Keratinocyte (primary cell): ENCODE measurements around the gene PRRC2C. TPM values are rescaled to one million over a fixed set of nuclear protein-coding genes. Genes with fewer than 3 reads are reported as not detected.
A peak's percentile ranks its signal among the peaks of the same experiment; 100 is the strongest.
"Not testable (repeated sequence)": the region's sequence is repeated elsewhere in the genome, so short reads cannot be mapped to it uniquely, and the experiment has no call there.

Experiments
- DNase-seq: peaks from one replicate; pipeline ENCODE4 v3.0.0-alpha.2; 2011; ENCODE audit warnings: low read depth, missing footprints, low spot score
- FAIRE-seq: peaks from 2 replicates; lab custom pipeline; 2011; peaks lifted over from hg19 to GRCh38; lab: Jason Lieb, UNC
- H2AFZ ChIP-seq: 2 replicates; pipeline ENCODE4 v1.6.0; 2012; ENCODE audit warnings: low read length, control low read depth, inconsistent platforms; ENCODE audit not compliant: control insufficient read depth
- H3K27ac ChIP-seq: 2 replicates; pipeline ENCODE4 v1.5.1; 2011; ENCODE audit warnings: low read length; ENCODE audit not compliant: control insufficient read depth, insufficient read depth
- H3K27me3 ChIP-seq: 3 replicates; pipeline ENCODE4 v1.6.0; 2011; ENCODE audit warnings: low read length; ENCODE audit not compliant: control insufficient read depth, insufficient read depth; ENCODE audit errors: extremely low read depth
- H3K36me3 ChIP-seq, 2 experiments: 2 replicates in 1 of 2; 3 replicates in 1 of 2; pipeline ENCODE4 v1.5.1; 2011; ENCODE audit warnings: low read length in 2 of 2, mild to moderate bottlenecking in 1 of 2; ENCODE audit not compliant: control insufficient read depth in 2 of 2, insufficient read depth in 2 of 2; ENCODE audit errors: extremely low read depth in 1 of 2
- H3K4me1 ChIP-seq: 3 replicates; pipeline ENCODE4 v1.5.1; 2011; ENCODE audit warnings: low read length; ENCODE audit not compliant: control insufficient read depth, insufficient read depth; ENCODE audit errors: extremely low read depth
- H3K4me2 ChIP-seq: 3 replicates; pipeline ENCODE4 v1.6.0; 2011; ENCODE audit warnings: low read depth, low read length; ENCODE audit not compliant: control insufficient read depth, insufficient read depth; ENCODE audit errors: extremely low read depth
- H3K4me3 ChIP-seq, 3 experiments: fragments of 200-600 bp in 1 of 3; sonication (generic) in 1 of 3; 2 replicates in 2 of 3; 3 replicates in 1 of 3; pipeline ENCODE4 v1.5.1; 2011 to 2016; ENCODE audit warnings: low read length in 3 of 3, mild to moderate bottlenecking in 3 of 3, control low read depth in 2 of 3, inconsistent platforms in 1 of 3, low read depth in 1 of 3, mixed read lengths in 1 of 3, mixed run types in 1 of 3, moderate library complexity in 1 of 3; ENCODE audit not compliant: control insufficient read depth in 2 of 3, insufficient read depth in 2 of 3; ENCODE audit errors: extremely low read depth in 1 of 3
- H3K79me2 ChIP-seq: 2 replicates; pipeline ENCODE4 v1.6.0; 2012; ENCODE audit warnings: low read length; ENCODE audit not compliant: control insufficient read depth, insufficient read depth
- H3K9ac ChIP-seq: 3 replicates; pipeline ENCODE4 v1.6.0; 2011; ENCODE audit warnings: low read length; ENCODE audit not compliant: control insufficient read depth, insufficient read depth; ENCODE audit errors: extremely low read depth
- H3K9me1 ChIP-seq: 3 replicates; pipeline ENCODE4 v1.6.0; 2011; ENCODE audit warnings: low read length; ENCODE audit not compliant: control insufficient read depth, insufficient read depth; ENCODE audit errors: extremely low read depth
- H3K9me3 ChIP-seq: 2 replicates; pipeline ENCODE4 v1.5.1; 2012; ENCODE audit warnings: low read depth, low read length; ENCODE audit not compliant: control insufficient read depth
- H4K20me1 ChIP-seq: 3 replicates; pipeline ENCODE4 v1.6.0; 2011; ENCODE audit warnings: low read length; ENCODE audit not compliant: control insufficient read depth, insufficient read depth; ENCODE audit errors: extremely low read depth
- EZH2 ChIP-seq: IDR thresholded peaks from one replicate; pipeline ENCODE4 v1.6.1; 2012; ENCODE audit warnings: inconsistent platforms, mild to moderate bottlenecking, low read length, moderate library complexity
- dilution Hi-C: fragments of 300-500 bp; cut with MboI; formaldehyde crosslinking; loops from one replicate; pipeline ENCODE4 v1.7.0; 2020; ENCODE audit warnings: low sequenced_read_pairs; ENCODE audit not compliant: extremely low pct_ligation_motif_present
- polyA plus RNA-seq, 5 experiments: library from polyadenylated mRNA; depleted of rRNA in 3 of 5; stranded (reverse) in 3 of 5; stranded (forward) in 1 of 5; unstranded in 1 of 5; fragments of >200 nt; gene quantifications; 1 replicate in 1 of 5; 2 replicates in 3 of 5; 3 replicates in 1 of 5; pipeline versions ENCODE4 v1.2.1 to v1.2.3, GENCODE V29; 2011 to 2012; ENCODE audit warnings: missing spikeins in 2 of 5, low read depth in 1 of 5, low replicate concordance in 1 of 5
- TF ChIP-seq, protein P1 (sequence below), 3 experiments: IDR thresholded peaks in 1 of 3; conservative IDR thresholded peaks in 1 of 3; optimal IDR thresholded peaks in 1 of 3; 2 replicates in 2 of 3; 3 replicates in 1 of 3; pipeline versions ENCODE3 to v1.5.1; 2011; ENCODE audit warnings: low read length in 3 of 3, mild to moderate bottlenecking in 3 of 3, moderate library complexity in 2 of 3, control low read depth in 1 of 3, inconsistent platforms in 1 of 3; ENCODE audit not compliant: insufficient read depth in 2 of 3; ENCODE audit errors: extremely low read depth in 1 of 3

Gene PRRC2C
- polyA plus RNA-seq, 1 donor (not counting 4 experiments of a cell fraction or from before 2014, with no cell fraction given), result 88.6 TPM

GRCh38 chr1:171545523-171545922, 60.2 kb downstream of the PRRC2C start:
- no peak for FAIRE-seq
- H3K4me1 ChIP-seq, result peaks cover 9% of the 10 kb centered on the region
- H3K27ac ChIP-seq, result no peak overlapping the region
- H3K9me1 ChIP-seq, result no peaks in the 10 kb centered on the region
- no peaks in the 10 kb centered on the region for H4K20me1 ChIP-seq
- no peak overlapping the region for H2AFZ ChIP-seq
- peaks cover 30% of the 10 kb centered on the region for H3K79me2 ChIP-seq
- H3K27me3 ChIP-seq, result no peaks in the 10 kb centered on the region
- no peak for DNase-seq
- TF ChIP-seq, protein P1, sequence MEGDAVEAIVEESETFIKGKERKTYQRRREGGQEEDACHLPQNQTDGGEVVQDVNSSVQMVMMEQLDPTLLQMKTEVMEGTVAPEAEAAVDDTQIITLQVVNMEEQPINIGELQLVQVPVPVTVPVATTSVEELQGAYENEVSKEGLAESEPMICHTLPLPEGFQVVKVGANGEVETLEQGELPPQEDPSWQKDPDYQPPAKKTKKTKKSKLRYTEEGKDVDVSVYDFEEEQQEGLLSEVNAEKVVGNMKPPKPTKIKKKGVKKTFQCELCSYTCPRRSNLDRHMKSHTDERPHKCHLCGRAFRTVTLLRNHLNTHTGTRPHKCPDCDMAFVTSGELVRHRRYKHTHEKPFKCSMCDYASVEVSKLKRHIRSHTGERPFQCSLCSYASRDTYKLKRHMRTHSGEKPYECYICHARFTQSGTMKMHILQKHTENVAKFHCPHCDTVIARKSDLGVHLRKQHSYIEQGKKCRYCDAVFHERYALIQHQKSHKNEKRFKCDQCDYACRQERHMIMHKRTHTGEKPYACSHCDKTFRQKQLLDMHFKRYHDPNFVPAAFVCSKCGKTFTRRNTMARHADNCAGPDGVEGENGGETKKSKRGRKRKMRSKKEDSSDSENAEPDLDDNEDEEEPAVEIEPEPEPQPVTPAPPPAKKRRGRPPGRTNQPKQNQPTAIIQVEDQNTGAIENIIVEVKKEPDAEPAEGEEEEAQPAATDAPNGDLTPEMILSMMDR (optimal IDR thresholded peaks at IDR 0.05 in 1 of 3, IDR thresholded peaks at IDR 0.05 in 1 of 3, conservative IDR thresholded peaks at IDR 0.05 in 1 of 3; ENCODE audit: extremely low read depth in 1 of 3, insufficient read depth in 2 of 3, low read length in 3 of 3), result no peak
- TF ChIP-seq EZH2, result no peak
- H3K4me2 ChIP-seq, result no peak overlapping the region
- no peak overlapping the region for H3K9ac ChIP-seq
- H3K36me3 ChIP-seq, result peaks cover 23 to 28% of the 10 kb centered on the region in 2 experiments
- no peak overlapping the region for H3K4me3 ChIP-seq
- no peaks in the 10 kb centered on the region for H3K9me3 ChIP-seq
- dilution Hi-C loops, result no loop called here

- H3K4me1 ChIP-seq, result peaks cover 9% of the 10 kb centered on the region
- H3K9ac ChIP-seq, result no peak overlapping the region
- no peak overlapping the region for H3K27ac ChIP-seq
- H3K4me3 ChIP-seq, result no peak overlapping the region
- H3K36me3 ChIP-seq, result peaks cover 4 to 11% of the 10 kb centered on the region in 2 experiments
- no peaks in the 10 kb centered on the region for H3K9me3 ChIP-seq
- DNase-seq, result peak; percentile 5
- H4K20me1 ChIP-seq, result no peaks in the 10 kb centered on the region
- H3K79me2 ChIP-seq, result peaks cover 36% of the 10 kb centered on the region
- dilution Hi-C loops, result no loop called here
- no peak overlapping the region for H2AFZ ChIP-seq
- H3K4me2 ChIP-seq, result peak overlapping the region; percentile 32
- FAIRE-seq, result no peak
- no peak for TF ChIP-seq EZH2
- TF ChIP-seq, protein P1 (optimal IDR thresholded peaks at IDR 0.05 in 1 of 3, IDR thresholded peaks at IDR 0.05 in 1 of 3, conservative IDR thresholded peaks at IDR 0.05 in 1 of 3; ENCODE audit: extremely low read depth in 1 of 3, insufficient read depth in 2 of 3, low read length in 3 of 3), result no peak
- no peaks in the 10 kb centered on the region for H3K27me3 ChIP-seq
- no peaks in the 10 kb centered on the region for H3K9me1 ChIP-seq
Measured at GRCh38 chr1:171550050-171550449, 64.7 kb downstream of the PRRC2C start.

- H3K27me3 ChIP-seq, result not testable (repeated sequence)
- peaks cover 36% of the 10 kb centered on the region for H3K79me2 ChIP-seq
Measured at GRCh38 chr1:171550598-171551100, 65.3 kb downstream of the PRRC2C start.

GRCh38 chr1:171553960-171554359, 68.6 kb downstream of the PRRC2C start:
- FAIRE-seq, dilution Hi-C loops: not testable (repeated sequence)

More at GRCh38 chr1:171550598-171551100, 65.3 kb downstream of the PRRC2C start:
- H3K9ac ChIP-seq, H3K27ac ChIP-seq, H2AFZ ChIP-seq, dilution Hi-C loops, H3K4me1 ChIP-seq, H3K4me3 ChIP-seq, H3K9me1 ChIP-seq, H3K36me3 ChIP-seq, H4K20me1 ChIP-seq, H3K9me3 ChIP-seq, FAIRE-seq, H3K4me2 ChIP-seq, DNase-seq: not testable (repeated sequence)

More at GRCh38 chr1:171553960-171554359, 68.6 kb downstream of the PRRC2C start:
- H3K27me3 ChIP-seq, DNase-seq, H3K9me1 ChIP-seq, H3K4me1 ChIP-seq, H3K4me3 ChIP-seq, H3K9ac ChIP-seq, H3K4me2 ChIP-seq, H4K20me1 ChIP-seq, H2AFZ ChIP-seq, H3K27ac ChIP-seq, H3K9me3 ChIP-seq: not testable (repeated sequence)
- Histone ChIP-seq H3K79me2 (peaks cover 35% of the 10 kb centered on the region), H3K36me3 (peaks cover 12% of the 10 kb centered on the region in 2 experiments)
